ENCODE data around the gene THOP1.

GRCh38 chr19:2815923-2816322, 30.6 kb downstream of the THOP1 start:
- TF ChIP-seq CTCF (IDR thresholded peaks at IDR 0.05), result no peak
- no peak for TF ChIP-seq POLR2A (IDR thresholded peaks at IDR 0.05)

Data from thyroid gland (tissue), 4 donors.